Activated T-helper 9 cell treated with anti-CD3 and anti-CD28 coated beads, Interleukin-2, amount 50 U/mL, for 16 hours (primary cell): ENCODE results near the gene CFAP97D2.
A peak's percentile ranks its signal among the peaks of the same experiment; 100 is the strongest.

Experiments
- DNase-seq: peaks from one replicate; pipeline ENCODE4 v3.0.0-alpha.2; 2020; ENCODE audit warnings: low read depth

CFAP97D2 gene

DNA sequence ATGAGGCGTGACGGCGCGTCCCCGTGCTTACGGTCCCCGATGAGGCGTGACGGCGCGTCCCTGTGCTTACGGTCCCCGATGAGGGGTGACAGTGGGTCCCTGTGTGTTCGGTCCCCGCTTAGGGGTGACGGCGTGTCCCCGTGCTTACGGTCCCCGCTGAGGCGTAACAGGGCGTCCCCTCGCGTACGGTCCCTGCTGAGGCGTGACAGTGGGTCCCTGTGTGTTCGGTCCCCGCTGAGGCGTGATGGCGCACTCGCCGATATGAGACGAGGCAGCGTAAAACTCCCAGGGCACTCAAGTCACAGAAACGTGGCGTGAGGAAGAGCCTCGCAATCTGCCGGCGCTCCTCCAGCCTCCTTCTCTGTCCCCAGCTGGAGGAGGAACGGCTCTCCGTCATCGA is 20.9 kb downstream of the CFAP97D2 start:
- no peak for DNase-seq

DNA sequence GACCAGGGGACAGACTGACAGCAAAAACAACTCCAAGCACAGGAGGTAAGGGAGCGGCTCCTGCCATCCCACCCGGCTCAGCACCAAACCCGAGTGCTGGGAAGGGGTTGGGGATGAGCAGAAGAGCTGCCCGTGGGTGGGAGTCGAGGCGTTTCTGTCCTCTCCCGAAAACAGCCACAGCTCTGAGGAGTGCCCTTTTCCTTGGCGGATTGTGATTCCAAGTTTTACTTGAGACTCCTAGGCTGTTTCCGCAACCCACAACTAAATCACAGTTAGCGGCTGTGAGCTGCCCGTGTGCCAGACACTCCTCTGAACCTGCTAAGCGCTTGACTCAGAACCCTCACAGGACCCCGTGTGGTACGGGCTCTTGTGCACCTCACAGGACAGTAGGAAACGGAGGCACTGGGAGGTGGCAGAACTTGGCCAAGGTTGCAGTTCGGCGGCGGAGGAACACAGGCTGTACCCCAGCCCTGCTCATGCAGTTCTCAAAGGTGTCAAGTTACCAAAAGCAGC is 21.4 kb downstream of the CFAP97D2 start:
- DNase-seq: no peak

DNA sequence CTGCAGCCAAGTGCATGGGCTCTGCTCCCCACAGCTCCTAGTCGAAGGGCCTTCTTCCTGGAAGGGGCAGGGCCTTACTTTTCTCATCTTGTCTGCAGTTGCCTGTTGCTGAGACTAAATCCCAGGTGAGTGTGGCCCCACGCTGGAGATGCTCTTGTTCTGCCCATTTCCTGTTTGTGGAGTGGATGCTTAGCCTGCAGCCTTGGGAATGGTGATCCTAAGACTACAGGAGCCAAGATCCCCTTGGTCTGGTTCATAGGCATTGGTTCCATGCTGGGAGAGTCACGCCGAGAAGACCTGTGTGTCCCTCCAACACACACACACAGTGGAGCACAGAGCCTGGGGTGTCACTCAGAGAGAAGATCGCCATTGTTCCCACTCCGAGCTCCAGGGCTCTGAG is 23.5 kb downstream of the CFAP97D2 start:
- no peak for DNase-seq

DNA sequence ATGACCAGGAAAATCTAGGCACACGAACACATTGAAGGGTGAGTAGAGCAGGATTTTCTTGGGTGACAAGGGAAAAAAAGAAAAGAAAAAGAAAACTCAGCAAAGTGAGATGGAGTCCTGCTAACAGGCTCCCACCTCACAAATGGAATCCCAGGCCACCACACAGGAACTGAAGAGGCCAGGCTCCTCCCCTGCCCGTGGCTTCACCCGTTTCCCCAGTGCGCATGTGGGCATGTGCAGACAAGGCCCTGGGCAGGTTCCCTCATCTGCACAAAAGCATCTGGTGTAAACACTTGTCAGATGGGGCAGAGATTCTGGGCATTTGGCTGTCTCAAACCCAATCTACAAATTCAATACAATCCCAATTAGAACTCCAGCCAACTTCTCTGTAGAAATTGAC is 24.5 kb downstream of the CFAP97D2 start:
- no peak for DNase-seq

DNA sequence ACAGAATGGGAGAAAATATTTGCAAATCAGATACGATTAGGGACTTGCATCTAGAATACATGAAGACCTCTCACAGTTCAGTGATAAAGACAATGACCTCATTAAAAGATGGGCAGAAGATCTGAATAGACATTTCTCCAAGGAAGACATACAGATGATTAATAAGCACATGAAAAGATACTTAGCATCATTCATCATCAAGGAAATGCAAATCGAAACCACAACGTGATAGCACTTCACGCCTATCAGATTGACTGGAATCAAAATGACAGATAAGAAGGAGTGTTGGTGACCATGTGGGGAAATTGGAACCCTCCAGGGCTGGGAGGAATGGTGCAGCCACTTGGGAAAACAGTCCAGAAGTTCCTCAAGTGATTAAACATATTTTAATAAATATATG is 25.8 kb downstream of the CFAP97D2 start:
- DNase-seq: no peak

DNA sequence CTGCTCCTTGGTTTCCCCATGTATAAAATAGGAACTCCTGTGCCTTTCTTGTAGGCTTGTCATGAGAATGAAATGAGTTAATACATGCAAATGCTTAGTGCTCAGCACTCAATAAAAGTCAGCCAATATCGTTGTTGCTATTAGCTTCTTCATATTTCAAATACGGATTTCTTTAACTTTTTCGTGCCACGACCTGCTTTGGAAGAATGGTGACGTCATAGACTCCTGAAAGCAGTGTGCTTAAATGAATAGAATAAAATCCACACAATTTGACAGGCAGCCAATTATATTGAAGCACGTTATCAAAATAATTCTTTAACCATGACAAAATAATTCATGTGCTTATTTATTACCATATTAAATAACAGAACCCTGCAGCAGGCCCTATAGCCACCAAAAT is 29.1 kb downstream of the CFAP97D2 start:
- DNase-seq: no peak

DNA sequence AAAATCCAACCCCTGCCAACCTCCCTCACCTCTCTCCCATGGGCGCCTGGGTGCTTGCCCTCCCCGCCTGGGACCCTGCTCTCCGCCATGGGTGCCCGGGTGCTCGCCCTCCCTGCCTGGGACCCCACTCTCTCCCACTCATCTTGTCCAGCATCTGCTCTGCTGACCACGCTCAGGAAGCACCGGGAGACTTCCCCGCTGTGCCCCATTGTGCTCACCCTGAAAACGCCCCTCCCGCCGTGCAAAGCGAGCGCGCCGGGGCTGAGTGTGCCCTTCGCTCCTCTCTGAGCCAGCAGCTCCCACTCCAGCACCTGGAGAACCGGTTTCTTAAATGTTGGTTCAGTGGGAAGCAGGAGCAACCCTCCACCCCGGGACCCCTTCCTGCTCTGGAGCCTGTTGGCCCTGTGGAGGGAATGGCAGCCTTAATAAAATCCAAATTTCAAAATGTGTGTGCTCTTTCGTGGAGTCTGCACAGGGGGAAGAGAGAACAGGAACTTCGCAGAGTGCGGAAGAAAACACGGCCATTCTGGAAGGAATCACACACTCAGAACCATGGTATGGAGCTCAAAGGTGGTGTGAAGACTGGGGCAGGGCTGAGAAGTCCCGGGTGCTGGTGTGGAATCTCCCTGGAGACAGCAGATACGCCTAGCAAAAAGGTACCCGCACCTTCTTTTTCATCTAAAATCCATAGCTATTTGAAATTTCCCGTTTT is 32.5 kb downstream of the CFAP97D2 start:
- DNase-seq: no peak

DNA sequence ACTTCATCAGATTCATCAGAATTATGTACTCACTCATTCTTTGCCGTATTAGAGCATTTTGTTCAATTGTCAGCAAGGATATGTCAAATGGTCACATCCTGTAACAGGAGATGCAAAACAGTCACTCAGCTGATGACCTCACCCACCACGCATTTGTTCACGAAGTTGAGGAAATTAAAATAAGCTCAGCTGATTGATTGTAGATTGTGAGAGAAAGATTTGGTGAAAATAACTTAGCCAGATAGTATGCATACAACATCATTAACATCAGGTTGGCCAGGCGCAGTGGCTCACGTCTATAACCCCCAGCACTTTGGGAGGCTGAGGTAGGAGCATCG is 33.1 kb downstream of the CFAP97D2 start:
- no peak for DNase-seq

DNA sequence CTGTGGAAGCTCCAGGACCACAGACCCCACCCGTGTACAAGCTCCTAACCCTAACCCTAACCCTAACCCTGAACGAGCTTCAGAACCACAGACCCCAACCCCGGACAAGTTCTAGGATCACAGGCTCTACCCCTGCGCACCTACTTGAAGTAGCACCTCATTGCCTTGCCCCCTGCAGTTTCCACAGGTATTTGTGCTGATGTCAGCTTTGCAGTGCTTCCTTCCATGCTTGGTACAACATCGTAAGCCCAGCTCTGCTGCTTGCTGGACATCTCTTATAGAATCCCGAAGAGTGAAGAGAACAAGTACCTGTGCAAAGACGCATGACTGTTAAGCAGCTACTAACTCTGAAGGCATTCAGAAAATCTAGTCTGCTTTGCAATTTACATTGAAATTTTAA is 34.9 kb downstream of the CFAP97D2 start:
- no peak for DNase-seq

DNA sequence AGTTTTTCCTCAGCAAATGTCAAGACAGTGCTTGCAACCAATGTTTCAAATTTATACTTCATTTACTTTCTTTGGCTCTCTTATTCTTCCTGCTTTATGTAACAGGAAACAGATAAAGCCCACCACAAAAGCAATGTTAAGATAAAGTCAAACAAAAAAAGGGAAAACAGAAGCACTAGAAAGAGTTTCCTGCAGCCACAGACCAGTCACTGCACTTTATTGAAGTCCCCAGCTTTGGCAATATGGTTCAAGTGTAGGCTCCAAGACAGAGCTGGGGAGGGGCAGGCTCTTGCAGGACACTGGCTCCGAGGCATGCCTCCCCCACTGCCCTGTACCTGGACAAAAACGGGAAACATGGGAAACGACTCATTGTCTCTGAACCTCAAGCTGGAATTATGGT is 40.3 kb downstream of the CFAP97D2 start:
- no peak for DNase-seq

DNA sequence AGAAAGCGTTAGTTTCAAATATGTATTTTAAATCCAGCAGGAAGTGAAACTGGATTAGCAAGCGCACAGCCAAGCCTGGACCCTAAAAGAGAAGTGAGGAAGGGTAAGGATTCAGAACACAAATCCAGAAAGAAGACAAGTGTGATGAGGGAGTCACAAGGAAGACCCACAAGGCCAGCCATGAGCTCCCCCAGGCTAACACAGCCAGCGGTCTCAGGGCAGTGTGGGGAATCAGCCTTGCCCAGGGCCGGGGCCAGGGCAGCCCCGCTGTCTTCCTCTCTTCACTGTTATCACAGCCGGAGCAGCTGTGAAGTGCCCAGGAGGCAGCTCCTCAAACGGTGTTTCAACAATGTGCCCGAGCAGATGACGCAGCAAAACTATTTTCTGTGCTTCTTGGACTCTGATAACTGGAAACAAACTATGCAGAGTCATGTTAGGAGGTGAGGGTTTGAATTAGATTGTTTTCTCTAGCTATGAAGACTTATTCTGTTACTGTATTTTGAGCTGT is 43.5 kb downstream of the CFAP97D2 start:
- no peak for DNase-seq

DNA sequence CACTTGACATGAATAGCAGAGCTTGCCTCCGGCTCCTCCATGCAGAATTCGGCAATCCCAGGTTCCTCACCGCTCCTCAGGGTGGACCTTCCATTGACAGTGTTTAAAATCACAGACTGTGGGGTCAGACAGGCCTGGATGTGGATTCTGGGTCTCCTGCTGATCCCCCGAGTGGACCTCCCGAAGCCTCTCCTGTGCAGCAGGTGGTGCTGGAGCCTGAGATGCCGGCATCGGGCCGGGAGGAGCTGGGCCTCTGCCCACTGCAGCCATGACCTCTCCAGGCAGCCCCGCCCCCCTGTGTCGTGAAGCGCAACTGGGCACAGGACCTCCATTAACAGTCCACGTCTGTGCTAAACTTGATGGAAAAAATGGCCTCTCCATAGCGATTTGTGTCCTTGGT is 45.1 kb downstream of the CFAP97D2 start:
- no peak for DNase-seq

DNA sequence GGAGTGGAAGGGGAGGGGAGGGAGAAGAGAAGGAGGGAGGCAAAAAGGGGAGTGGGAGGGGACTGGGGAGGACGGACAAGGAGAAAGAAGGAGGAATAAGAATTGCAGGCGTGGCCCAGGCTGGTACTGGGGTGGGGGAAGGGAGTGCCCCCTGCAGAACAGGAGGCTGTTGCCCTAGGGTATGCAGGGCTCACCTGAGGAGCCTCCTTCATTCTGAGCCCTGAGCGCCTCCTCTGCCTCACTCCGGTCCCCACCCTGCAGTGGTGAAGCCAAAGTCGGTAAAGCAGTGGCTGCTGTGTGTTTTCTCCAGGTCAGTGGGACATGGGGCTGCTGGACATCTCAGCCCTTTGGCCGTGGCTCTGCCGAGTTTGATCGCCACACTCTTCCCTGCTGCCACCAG is 46.6 kb downstream of the CFAP97D2 start:
- DNase-seq: no peak

DNA sequence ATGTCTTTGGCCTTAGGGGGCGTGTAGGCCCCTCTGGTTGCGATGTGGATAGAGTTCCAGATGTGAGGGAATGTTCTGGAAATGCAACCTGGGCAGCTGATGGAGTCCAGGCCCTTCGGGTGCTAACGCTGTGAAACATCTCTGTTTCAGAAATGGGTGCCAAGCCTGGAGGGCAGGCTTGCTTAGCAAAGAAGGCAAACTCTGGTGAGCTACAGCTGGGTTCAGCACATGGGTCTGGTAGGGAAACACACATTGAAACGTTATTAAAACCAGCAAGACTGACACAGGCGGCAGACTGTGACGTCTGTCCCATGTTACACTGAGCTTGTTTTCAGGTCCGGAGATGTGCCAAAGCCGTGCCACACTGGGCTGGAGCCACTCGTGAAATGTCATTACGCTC is 47.0 kb downstream of the CFAP97D2 start:
- no peak for DNase-seq

DNA sequence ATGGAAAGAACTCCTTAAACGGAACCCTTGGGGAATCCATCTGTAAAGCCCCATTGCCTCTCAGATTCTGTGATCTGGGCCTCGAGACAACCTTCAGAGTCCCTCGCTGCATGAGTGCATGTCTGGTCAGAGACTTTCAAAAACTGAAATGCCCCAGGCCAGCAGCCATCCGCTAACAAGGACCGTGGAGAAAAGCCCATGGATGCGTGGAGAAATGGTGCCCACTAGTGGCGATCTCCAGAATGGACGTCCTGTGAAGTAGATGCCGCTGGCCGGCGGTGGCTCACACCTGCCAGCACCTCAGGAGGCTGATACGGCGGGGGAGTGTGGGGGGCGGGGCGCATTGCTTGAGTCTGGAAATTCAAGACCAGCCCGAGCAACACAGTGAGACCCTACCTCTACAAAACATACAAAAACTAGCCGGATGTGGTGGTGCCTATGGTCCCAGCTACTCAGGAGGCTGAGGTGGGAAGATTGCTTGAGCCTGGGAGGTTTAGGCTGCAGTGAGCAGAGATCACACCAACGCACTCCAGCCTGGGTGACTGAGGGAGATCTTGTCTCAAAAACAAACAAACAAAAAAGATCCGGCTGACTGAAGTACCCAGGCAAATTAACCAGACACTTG is 47.8 kb downstream of the CFAP97D2 start:
- DNase-seq: peak; percentile 79

DNA sequence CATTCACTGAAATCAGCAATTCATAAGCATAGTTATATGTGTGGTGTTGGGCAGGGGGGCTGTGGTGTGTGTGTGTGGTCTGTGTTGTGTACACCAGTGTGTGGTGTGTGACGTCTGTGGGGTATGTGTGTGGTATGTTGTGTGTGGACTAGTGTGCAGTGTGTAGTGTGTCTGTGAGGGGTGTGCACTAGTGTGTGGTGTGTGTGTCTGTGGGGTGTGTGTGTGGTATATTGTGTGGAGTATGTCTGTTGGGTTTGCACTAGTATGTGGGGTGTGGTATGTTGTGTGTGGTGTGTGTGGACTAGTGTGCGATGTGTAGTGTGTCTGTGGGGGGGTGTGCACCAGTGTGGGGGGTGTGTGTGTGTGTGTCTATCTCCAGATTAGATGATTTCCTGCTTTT is 48.5 kb downstream of the CFAP97D2 start:
- no peak for DNase-seq

DNA sequence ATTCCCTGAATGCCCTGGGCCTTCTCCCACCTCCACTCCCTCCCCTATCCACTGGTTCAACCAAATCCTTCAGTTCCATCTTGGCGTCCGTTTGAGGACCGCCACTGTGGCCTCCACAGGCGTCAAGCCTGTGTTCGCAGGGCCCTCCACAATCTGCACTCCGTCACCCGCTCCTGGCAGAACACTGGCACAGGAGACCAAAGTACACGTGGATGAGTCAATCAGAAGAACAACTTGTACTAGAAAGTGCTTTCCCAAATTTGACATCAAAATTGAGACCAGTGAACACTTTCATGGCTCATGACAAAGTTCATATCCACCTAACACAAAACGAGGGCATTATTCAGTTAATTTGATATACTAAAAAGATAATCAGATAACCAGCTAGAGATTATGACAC is 49.1 kb downstream of the CFAP97D2 start:
- DNase-seq: no peak

DNA sequence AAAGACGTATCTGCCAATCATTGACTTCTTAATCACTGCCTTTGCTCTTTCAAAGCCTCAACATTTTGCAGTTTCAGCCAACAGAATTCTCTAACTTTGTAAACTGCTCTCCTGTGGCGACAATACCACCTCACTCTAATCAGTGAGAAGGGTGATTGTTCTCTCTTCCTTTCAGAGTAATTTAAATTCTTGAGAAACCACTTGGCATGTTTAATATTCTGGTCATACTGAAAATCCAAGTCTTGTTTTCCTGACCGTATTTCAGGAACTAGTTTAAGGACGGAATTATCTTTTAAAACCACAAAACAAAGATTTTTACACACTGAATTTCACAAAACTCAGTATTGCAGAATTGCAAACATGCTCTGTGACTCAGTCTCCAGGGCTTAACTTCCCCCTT is 50.4 kb downstream of the CFAP97D2 start:
- DNase-seq: no peak

DNA sequence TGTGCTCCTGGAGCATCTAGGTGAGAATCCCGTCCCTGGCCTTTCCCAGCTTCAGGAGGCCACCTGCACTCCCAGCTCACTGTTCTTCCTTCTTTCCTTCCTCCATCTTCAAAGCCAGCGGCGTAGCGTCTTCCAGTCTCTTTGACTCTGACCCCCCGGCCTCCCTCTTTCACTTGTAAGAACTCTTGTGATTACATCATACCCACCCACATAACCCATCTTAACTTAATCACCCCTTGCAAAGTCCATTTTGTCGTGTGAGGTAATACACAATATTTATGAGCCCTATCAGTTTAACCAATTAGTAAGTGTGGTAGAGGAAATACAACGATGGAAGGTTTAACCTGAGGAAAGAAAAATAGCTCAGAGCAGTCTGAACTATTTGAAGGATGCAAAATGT is 51.1 kb downstream of the CFAP97D2 start:
- no peak for DNase-seq

DNA sequence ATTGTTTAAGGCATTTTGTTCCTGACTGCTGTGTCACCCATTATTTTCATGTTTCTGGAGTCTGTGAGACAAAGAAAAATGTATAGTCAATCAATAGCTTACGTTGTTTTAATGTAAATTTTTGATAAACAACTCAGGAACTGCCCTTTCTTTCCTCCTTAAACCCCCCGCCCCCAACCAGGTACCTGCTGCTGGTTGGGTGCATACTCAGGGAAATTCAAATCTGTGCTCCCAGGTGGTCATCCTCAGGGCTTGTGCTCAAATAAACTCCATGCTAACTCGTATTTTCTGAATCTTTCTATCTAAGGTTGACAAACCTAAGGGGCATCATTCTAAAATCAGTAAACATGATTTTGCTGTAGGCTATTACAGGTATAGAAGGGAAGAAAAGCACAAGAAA is 51.5 kb downstream of the CFAP97D2 start:
- no peak for DNase-seq

DNA sequence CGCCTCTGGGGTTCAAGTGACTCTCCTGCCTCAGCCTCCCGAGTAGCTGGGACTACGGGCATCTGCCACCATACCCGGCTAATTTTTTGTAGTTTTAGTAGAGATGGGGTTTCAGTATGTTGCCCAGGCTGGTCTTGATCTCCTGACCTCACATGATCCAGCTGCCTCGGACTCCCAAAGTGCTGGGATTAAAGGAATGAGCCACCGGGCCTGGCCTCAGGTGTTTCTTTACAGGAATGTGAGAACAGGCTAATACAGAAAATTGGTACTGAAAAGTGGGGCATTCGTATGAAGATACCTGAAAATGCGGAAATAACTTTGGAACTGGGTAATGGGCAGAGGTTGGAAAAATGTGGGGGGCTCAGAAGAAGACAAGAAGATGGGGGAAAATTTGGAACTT is 52.8 kb downstream of the CFAP97D2 start:
- DNase-seq: no peak

DNA sequence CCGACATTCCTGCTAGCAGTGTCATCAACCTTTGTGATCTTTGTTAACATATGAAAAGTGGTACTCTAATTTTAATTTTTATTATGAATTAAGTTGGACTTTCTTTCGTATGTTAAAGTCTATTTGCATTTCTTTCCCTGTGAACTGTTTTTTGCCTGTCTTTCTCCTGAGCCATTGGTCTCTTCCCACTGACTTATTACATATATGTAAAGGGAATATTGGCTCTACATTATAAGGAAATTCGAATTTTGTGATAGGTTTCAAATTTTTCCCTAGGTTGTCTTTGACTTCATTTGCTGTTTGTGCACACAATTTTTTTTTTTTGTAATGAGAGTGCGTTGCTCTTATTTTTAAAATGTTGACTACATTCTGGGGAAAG is 55.2 kb downstream of the CFAP97D2 start:
- no peak for DNase-seq

DNA sequence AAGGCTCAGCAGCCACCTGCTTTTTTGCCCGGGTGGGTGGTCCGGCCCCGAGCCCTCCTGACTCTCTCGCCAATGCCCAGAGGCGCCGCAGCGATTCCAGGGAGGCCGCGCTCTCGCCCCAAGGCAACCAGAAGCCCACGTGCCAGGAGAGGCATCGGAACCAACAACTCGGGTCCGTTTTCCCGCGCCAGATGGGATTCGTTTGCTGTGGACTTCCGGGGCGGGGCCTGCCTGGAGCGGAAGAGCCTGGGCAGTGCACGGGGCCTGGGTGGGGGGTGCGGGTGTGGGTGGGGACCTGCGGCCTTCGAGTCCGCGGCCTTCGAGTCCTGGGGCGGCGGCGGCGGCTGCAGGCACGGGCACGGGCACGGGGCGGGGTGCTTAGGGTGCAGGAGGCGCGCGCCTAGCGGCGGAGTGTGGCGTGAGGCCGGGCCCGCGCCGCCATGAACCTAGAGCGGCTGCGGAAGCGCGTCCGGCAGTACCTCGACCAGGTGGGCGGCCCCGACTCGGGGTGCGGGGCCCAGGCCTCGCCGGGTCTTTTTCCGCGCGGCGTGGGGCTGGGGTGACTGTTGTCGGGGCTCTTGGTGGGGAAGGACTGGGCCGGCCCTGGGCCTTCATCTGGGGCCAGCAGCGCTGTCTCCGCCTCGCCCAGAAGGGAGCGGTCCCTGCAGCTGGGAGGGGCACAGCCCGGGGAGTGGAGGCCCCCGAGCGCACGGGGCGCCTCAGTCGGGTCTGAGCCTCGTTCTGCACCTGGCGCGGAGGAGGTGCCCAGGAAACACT is 55.8 kb downstream of the CFAP97D2 start, which contains the start of gene CDC16:
Gene CDC16, plus strand, starts transcription at position 253 of the 777 bp plus-strand sequence. Its CDS starts 188 bp downstream, at position 441.
- peak; percentile 87 for DNase-seq
